ENCODE results near the gene PRKCE.

The PRKCE gene

DNA sequence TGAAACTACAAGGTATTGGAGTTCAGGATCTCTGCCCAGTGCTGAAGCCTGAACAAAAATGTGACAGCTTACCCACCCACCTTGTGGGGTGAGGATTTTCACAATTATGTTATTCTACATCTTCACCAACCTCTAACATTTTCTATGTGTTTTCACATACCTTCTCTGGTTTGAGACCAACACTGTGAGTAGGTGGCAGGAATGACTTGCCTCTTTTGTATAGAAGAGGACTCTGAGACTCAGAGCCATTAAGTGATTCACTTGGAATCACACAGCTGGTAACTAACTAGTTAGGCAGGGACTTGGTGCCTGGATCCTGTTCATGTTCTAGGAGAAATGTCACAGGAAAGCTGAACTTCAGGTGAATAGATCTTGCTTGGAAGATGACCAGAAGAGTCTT, 25.7 kb upstream of the PRKCE start:
- TF ChIP-seq, protein P1, sequence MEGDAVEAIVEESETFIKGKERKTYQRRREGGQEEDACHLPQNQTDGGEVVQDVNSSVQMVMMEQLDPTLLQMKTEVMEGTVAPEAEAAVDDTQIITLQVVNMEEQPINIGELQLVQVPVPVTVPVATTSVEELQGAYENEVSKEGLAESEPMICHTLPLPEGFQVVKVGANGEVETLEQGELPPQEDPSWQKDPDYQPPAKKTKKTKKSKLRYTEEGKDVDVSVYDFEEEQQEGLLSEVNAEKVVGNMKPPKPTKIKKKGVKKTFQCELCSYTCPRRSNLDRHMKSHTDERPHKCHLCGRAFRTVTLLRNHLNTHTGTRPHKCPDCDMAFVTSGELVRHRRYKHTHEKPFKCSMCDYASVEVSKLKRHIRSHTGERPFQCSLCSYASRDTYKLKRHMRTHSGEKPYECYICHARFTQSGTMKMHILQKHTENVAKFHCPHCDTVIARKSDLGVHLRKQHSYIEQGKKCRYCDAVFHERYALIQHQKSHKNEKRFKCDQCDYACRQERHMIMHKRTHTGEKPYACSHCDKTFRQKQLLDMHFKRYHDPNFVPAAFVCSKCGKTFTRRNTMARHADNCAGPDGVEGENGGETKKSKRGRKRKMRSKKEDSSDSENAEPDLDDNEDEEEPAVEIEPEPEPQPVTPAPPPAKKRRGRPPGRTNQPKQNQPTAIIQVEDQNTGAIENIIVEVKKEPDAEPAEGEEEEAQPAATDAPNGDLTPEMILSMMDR (IDR thresholded peaks at IDR 0.05; ENCODE audit: low read depth, low read length), result no peak
- no peak for DNase-seq
- H3K4me1 ChIP-seq, result peaks cover 6% of the 10 kb centered on the region
- no peaks in the 10 kb centered on the region for H3K27me3 ChIP-seq
- no peaks in the 10 kb centered on the region for H3K36me3 ChIP-seq
- H3K9me3 ChIP-seq, result no peaks in the 10 kb centered on the region
- H3K4me3 ChIP-seq (ENCODE audit: low read depth, low read length), result no peak overlapping the region

DNA sequence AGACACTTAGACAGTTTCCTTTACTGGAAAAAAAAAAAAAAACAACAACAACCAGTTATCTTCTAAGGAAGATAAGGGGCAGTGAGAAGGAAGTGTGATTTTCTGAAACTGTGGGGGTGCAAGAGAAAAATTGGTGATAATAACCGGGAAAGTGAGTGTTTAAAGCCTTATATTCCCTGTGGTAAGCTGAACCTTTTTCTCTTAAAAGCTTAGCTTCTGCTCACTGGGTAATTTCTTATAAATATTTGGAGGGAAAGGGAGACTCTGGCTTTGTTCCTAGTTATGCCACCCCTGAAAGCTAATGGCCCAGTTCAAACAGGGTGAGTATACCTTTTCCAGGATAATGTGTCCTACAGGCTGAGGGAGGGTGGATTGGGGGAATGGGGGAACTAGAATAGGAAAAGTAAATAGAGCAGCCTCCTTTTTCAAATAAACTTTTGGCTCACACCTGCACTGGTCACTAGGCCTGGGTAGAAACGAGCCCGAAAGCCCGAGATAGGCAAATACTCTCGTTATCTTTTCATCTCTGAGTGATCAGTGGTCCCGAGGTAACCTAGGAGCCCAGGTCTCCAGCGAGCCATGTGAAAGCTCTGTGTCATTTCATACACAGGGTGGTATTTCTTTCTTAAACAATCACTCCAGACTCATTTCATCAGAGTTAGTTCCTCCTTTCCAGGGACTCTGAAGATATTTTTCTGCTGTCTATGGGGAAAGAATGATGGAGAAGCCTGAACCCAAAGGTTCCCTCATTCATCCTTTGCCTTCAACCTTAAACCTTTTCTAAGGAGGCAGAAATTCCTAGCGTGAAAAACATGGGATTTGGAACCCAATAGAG, 24.9 kb upstream of the PRKCE start:
- Histone ChIP-seq H3K36me3 (no peaks in the 10 kb centered on the region), H3K4me3 (ENCODE audit: low read depth, low read length) (no peak overlapping the region), H3K9me3 (no peaks in the 10 kb centered on the region), H3K27me3 (no peaks in the 10 kb centered on the region), H3K4me1 (peaks cover 6% of the 10 kb centered on the region)
- DNase-seq, result no peak
- TF ChIP-seq, protein P1 (IDR thresholded peaks at IDR 0.05; ENCODE audit: low read depth, low read length), result no peak

DNA sequence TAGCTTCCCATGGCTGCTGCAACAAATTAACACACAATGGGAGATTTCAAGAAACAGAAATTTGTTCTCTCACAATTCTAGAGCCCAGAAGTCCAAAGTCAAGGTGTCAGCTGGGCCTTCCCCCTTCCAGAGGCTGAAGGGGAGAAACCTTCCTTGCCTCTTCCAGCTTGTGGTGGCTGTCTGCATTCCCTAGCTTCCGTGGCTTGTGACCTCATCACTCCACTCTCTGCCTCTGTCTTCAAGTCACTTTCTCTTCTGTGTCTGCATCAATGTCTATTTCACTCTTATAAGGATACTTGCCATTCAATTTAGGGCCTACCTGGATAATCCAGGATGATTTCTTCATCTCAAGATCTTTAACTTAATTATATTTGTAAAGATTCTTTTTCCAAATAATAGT, 23.6 kb upstream of the PRKCE start:
- TF ChIP-seq, protein P1 (IDR thresholded peaks at IDR 0.05; ENCODE audit: low read depth, low read length), result no peak
- Histone ChIP-seq H3K4me3 (ENCODE audit: low read depth, low read length) (no peak overlapping the region), H3K36me3 (no peaks in the 10 kb centered on the region), H3K27me3 (no peaks in the 10 kb centered on the region), H3K4me1 (peaks cover 6% of the 10 kb centered on the region), H3K9me3 (no peaks in the 10 kb centered on the region)
- no peak for DNase-seq

DNA sequence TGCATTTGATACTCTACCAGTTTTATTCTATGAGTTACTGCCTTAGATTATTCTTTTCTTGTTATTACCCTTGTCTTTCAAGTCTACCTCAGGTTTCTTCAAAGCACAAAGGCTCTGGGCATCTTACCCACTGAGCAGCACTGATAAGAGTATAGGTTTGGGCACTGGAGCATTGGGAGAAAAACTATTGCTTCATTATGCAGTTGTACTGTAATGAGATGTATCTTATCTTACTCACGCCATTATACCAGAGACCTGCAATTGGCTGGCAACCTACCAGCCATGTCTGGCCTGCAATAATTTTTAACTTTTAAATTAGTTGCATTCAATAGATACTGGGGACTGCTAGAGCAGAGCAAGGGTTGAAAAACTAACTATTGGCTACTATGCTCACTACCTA, 21.5 kb upstream of the PRKCE start:
- TF ChIP-seq, protein P1 (IDR thresholded peaks at IDR 0.05; ENCODE audit: low read depth, low read length), result no peak
- no peaks in the 10 kb centered on the region for H3K27me3 ChIP-seq
- H3K4me3 ChIP-seq (ENCODE audit: low read depth, low read length), result no peak overlapping the region
- no peak for DNase-seq
- no peaks in the 10 kb centered on the region for H3K36me3 ChIP-seq
- H3K4me1 ChIP-seq, result peaks cover 6% of the 10 kb centered on the region
- no peaks in the 10 kb centered on the region for H3K9me3 ChIP-seq

DNA sequence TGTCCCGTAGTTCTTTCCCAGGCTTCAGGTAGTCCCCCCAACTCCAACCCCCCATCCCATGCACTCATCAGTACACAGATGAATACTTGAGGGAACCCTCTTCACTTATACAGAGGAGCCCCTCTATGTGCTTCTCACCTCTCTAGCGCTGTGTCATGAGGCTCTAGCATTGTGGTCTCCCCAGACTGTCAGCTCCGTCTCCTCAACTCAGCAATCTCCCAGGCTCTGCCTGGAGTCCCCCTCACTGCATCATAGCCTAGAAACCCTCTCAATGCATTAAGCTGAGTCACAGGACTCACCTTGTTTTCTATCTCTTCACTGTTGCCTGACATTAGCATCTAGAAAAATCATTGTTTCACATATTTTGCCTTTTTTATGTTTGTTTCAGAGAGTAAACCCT, 20.2 kb upstream of the PRKCE start:
- H3K27me3 ChIP-seq, result no peaks in the 10 kb centered on the region
- no peak overlapping the region for H3K4me3 ChIP-seq (ENCODE audit: low read depth, low read length)
- TF ChIP-seq, protein P1 (IDR thresholded peaks at IDR 0.05; ENCODE audit: low read depth, low read length), result no peak
- H3K9me3 ChIP-seq, result no peaks in the 10 kb centered on the region
- H3K36me3 ChIP-seq, result no peaks in the 10 kb centered on the region
- DNase-seq, result no peak
- H3K4me1 ChIP-seq, result peaks cover 6% of the 10 kb centered on the region

DNA sequence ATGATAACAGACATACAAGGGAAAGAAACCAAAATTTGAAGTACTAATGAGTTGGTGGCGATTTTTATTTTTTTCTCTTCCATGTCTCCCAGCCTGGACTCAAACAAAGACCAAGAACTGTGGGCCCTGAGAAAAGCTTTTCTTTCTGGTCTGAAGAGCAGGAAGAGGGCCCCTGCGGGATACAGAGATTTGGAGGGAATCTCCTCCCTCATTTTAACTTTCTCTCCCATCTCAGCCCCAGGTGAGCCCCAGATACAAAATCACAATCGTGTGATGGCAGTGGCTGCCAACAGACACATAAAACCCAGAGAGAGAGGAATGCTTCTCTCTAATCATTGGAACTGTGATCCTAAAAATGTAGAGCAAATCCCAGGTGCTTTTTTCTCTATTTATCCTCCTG, 19.5 kb upstream of the PRKCE start:
- no peaks in the 10 kb centered on the region for H3K36me3 ChIP-seq
- H3K9me3 ChIP-seq, result no peaks in the 10 kb centered on the region
- TF ChIP-seq, protein P1 (IDR thresholded peaks at IDR 0.05; ENCODE audit: low read depth, low read length), result no peak
- H3K4me3 ChIP-seq (ENCODE audit: low read depth, low read length), result no peak overlapping the region
- no peak for DNase-seq
- H3K27me3 ChIP-seq, result no peaks in the 10 kb centered on the region
- peaks cover 6% of the 10 kb centered on the region for H3K4me1 ChIP-seq

All from BE2C (cell line).